ENCODE data around the gene SRGAP3. TPM values are rescaled to one million over a fixed set of nuclear protein-coding genes. Genes with fewer than 3 reads are reported as not detected.

SRGAP3 gene
- total and polyA plus RNA-seq, 2 donors (not counting 1 experiment from before 2014, with no cell fraction given) = 0.92 to 12.4 TPM

GRCh38 chr3:9133656-9134055 lies 115.8 kb downstream of the SRGAP3 start:
- Histone ChIP-seq H3K27me3 (ENCODE audit: control insufficient read depth, insufficient read depth, low read length) (peaks cover 3% of the 10 kb centered on the region), H3K79me2 (ENCODE audit: control insufficient read depth, insufficient read depth, low read length) (no peaks in the 10 kb centered on the region), H3K4me3 (replicated peaks in 1 of 4; ENCODE audit: control extremely low read depth in 1 of 4, insufficient read depth in 1 of 4, low read depth in 3 of 4, low read length in 4 of 4) (no peak overlapping the region), H3K4me1 (ENCODE audit: control insufficient read depth, extremely low read depth, insufficient read depth, low read length) (no peaks in the 10 kb centered on the region), H3K4me2 (ENCODE audit: extremely low read depth, insufficient read depth, low read length) (no peak overlapping the region), H3K27ac (ENCODE audit: insufficient read depth, low read length) (no peak overlapping the region), H2AFZ (ENCODE audit: low read length) (no peak overlapping the region), H3K9me3 (ENCODE audit: control insufficient read depth, insufficient read depth, low read depth, low read length) (no peaks in the 10 kb centered on the region), H3K36me3 (ENCODE audit: control insufficient read depth, insufficient read depth, low read length) (no peaks in the 10 kb centered on the region), H3K9ac (ENCODE audit: insufficient read depth, low read length) (no peak overlapping the region), H4K20me1 (ENCODE audit: control insufficient read depth, extremely low read depth, insufficient read depth, low read length) (no peaks in the 10 kb centered on the region)
- no peak for DNase-seq (ENCODE audit: low read depth in 2 of 2)
- no peak for TF ChIP-seq EZH2 (IDR thresholded peaks at IDR 0.05; ENCODE audit: low read length, missing control alignments)
- TF ChIP-seq CTCF (conservative IDR thresholded peaks at IDR 0.05 in 1 of 2, IDR thresholded peaks at IDR 0.05 in 1 of 2; ENCODE audit: low read depth in 1 of 2, low read length in 2 of 2) = no peak

GRCh38 chr3:9130345-9131305 lies 118.8 kb downstream of the SRGAP3 start:
- Histone ChIP-seq H3K9ac (ENCODE audit: insufficient read depth, low read length) (no peak overlapping the region), H3K36me3 (ENCODE audit: control insufficient read depth, insufficient read depth, low read length) (no peaks in the 10 kb centered on the region), H3K27me3 (ENCODE audit: control insufficient read depth, insufficient read depth, low read length) (no peaks in the 10 kb centered on the region), H3K4me3 (replicated peaks in 1 of 4; ENCODE audit: control extremely low read depth in 1 of 4, insufficient read depth in 1 of 4, low read depth in 3 of 4, low read length in 4 of 4) (no peak overlapping the region), H3K9me3 (ENCODE audit: control insufficient read depth, insufficient read depth, low read depth, low read length) (no peaks in the 10 kb centered on the region), H3K27ac (ENCODE audit: insufficient read depth, low read length) (no peak overlapping the region), H3K79me2 (ENCODE audit: control insufficient read depth, insufficient read depth, low read length) (no peaks in the 10 kb centered on the region), H3K4me1 (ENCODE audit: control insufficient read depth, extremely low read depth, insufficient read depth, low read length) (no peaks in the 10 kb centered on the region), H2AFZ (ENCODE audit: low read length) (no peak overlapping the region), H4K20me1 (ENCODE audit: control insufficient read depth, extremely low read depth, insufficient read depth, low read length) (no peaks in the 10 kb centered on the region), H3K4me2 (ENCODE audit: extremely low read depth, insufficient read depth, low read length) (no peak overlapping the region)
- TF ChIP-seq EZH2 (IDR thresholded peaks at IDR 0.05; ENCODE audit: low read length, missing control alignments) (no peak), CTCF (conservative IDR thresholded peaks at IDR 0.05 in 1 of 2, IDR thresholded peaks at IDR 0.05 in 1 of 2; ENCODE audit: low read depth in 1 of 2, low read length in 2 of 2) (no peak)
- DNase-seq (ENCODE audit: low read depth in 2 of 2) = no peak

- H3K4me2 ChIP-seq (ENCODE audit: extremely low read depth, insufficient read depth, low read length) = no peak overlapping the region
Observed at GRCh38 chr3:9129365-9129764, 120.1 kb downstream of the SRGAP3 start.

More at GRCh38 chr3:9129365-9129764, 120.1 kb downstream of the SRGAP3 start:
- H3K36me3 ChIP-seq (ENCODE audit: control insufficient read depth, insufficient read depth, low read length) = no peaks in the 10 kb centered on the region
- no peak for DNase-seq (ENCODE audit: low read depth in 2 of 2)
- no peaks in the 10 kb centered on the region for H4K20me1 ChIP-seq (ENCODE audit: control insufficient read depth, extremely low read depth, insufficient read depth, low read length)
- no peak overlapping the region for H3K4me3 ChIP-seq (replicated peaks in 1 of 4; ENCODE audit: control extremely low read depth in 1 of 4, insufficient read depth in 1 of 4, low read depth in 3 of 4, low read length in 4 of 4)
- no peaks in the 10 kb centered on the region for H3K27me3 ChIP-seq (ENCODE audit: control insufficient read depth, insufficient read depth, low read length)
- no peaks in the 10 kb centered on the region for H3K9me3 ChIP-seq (ENCODE audit: control insufficient read depth, insufficient read depth, low read depth, low read length)
- H3K79me2 ChIP-seq (ENCODE audit: control insufficient read depth, insufficient read depth, low read length) = no peaks in the 10 kb centered on the region
- no peak overlapping the region for H3K9ac ChIP-seq (ENCODE audit: insufficient read depth, low read length)
- no peak for TF ChIP-seq EZH2 (IDR thresholded peaks at IDR 0.05; ENCODE audit: low read length, missing control alignments)
- no peaks in the 10 kb centered on the region for H3K4me1 ChIP-seq (ENCODE audit: control insufficient read depth, extremely low read depth, insufficient read depth, low read length)
- H3K27ac ChIP-seq (ENCODE audit: insufficient read depth, low read length) = no peak overlapping the region
- no peak overlapping the region for H2AFZ ChIP-seq (ENCODE audit: low read length)
